ENCODE measurements around the gene SDK1.

The SDK1 gene

DNA sequence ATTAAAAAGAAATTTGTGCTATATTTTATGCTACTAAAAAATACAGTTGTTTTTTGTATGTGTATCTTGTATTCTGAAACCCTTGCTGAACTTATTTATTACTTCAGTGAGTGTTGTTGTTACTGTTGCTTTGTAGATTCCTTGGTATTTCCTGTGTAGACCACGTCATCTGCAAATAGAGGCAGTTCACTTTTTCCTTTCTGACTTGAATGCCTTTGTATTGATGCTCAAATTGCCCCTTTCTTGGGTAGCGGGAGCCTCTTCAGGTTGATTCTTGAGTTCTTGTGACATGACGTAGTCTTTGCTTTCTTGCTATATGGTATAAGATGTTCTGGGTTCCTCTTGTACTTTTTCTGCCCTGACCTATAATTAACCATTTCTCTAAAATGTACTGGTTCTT is 504.1 kb downstream of the SDK1 start:
- Histone ChIP-seq H3K27ac (ENCODE audit: low read depth, low read length) (no peak overlapping the region), H3K36me3 (ENCODE audit: control insufficient read depth in 5 of 5, insufficient read depth in 5 of 5, low read length in 5 of 5) (no peaks in the 10 kb centered on the region), H3K27me3 (ENCODE audit: control insufficient read depth in 5 of 5, insufficient read depth in 4 of 5, low read length in 5 of 5) (no peaks in the 10 kb centered on the region), H3K9ac (ENCODE audit: low read length in 5 of 5) (no peak overlapping the region), H3K4me3 (ENCODE audit: low read depth in 1 of 5, low read length in 5 of 5) (no peak overlapping the region), H3K9me3 (ENCODE audit: control insufficient read depth in 5 of 5, low read length in 5 of 5) (no peaks in the 10 kb centered on the region), H3K4me1 (ENCODE audit: control insufficient read depth in 5 of 5, insufficient read depth in 5 of 5, low read length in 5 of 5) (peaks cover 0 to 8% (median 0%) of the 10 kb centered on the region in 5 donors)

DNA sequence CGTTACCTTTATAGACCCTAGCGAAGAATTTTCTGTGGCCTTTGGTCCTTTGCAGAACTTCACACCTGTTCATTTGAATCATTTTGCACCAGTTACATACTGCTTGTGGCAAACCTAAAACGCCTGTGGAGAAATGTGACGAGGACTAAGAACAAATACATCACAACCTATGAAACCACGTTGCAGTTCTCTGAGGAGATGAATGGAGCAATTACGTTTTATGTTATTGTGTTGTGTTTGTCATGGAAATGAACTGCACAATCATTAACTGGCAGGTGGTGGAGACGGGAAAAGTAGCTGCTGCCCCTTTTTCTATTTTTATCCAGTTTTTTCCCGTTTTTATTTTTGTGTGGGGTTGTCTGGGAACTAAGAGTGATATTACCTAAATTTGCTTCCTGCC is 505.5 kb downstream of the SDK1 start:
- Histone ChIP-seq H3K27ac (ENCODE audit: low read depth, low read length) (no peak overlapping the region), H3K4me3 (ENCODE audit: low read depth in 1 of 5, low read length in 5 of 5) (no peak overlapping the region), H3K9ac (ENCODE audit: low read length in 5 of 5) (no peak overlapping the region), H3K4me1 (ENCODE audit: control insufficient read depth in 5 of 5, insufficient read depth in 5 of 5, low read length in 5 of 5) (peaks cover 0 to 2% (median 0%) of the 10 kb centered on the region in 5 donors), H3K9me3 (ENCODE audit: control insufficient read depth in 5 of 5, low read length in 5 of 5) (no peaks in the 10 kb centered on the region), H3K36me3 (ENCODE audit: control insufficient read depth in 5 of 5, insufficient read depth in 5 of 5, low read length in 5 of 5) (no peaks in the 10 kb centered on the region), H3K27me3 (ENCODE audit: control insufficient read depth in 5 of 5, insufficient read depth in 4 of 5, low read length in 5 of 5) (no peaks in the 10 kb centered on the region)

DNA sequence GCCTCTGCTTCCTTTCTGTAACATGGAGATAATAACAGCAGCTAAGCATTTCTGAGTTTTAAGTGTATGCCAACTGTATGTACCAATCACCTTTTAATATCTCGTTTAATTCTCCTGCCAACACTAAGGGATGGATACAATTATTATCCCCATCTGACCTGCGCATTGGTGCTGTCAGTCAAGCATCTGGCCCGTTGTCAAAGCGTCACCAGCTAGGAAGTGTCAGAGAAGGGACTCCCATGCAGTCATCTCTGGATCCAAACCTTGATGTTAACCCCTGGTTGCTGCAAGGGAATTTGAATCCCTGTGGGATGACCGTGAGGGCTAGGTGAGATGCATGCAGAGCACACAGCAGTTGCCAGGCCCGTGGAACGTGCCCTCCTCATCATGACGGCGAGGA is 506.8 kb downstream of the SDK1 start:
- Histone ChIP-seq H3K27ac (ENCODE audit: low read depth, low read length) (no peak overlapping the region), H3K4me1 (ENCODE audit: control insufficient read depth in 5 of 5, insufficient read depth in 5 of 5, low read length in 5 of 5) (no peaks in the 10 kb centered on the region), H3K9ac (ENCODE audit: low read length in 5 of 5) (no peak overlapping the region), H3K9me3 (ENCODE audit: control insufficient read depth in 5 of 5, low read length in 5 of 5) (no peaks in the 10 kb centered on the region), H3K27me3 (ENCODE audit: control insufficient read depth in 5 of 5, insufficient read depth in 4 of 5, low read length in 5 of 5) (no peaks in the 10 kb centered on the region), H3K4me3 (ENCODE audit: low read depth in 1 of 5, low read length in 5 of 5) (no peak overlapping the region), H3K36me3 (ENCODE audit: control insufficient read depth in 5 of 5, insufficient read depth in 5 of 5, low read length in 5 of 5) (no peaks in the 10 kb centered on the region)

DNA sequence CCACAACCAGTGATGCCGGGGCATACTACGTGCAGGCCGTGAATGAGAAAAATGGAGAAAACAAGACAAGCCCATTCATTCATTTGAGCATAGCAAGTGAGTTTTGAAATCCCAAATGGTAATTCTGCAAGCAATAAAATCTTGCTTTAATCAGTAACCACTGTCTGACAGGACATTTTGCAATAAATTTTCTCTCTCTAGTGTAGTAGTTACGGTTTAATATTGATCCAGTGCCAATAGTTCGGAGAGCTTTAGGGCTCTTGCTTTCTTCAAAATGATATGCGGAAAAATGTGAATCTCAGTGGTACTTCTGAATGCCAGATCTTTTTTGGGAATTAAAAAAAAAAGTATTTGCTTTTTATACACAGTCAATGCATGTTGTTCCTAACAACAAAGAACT is 520.4 kb downstream of the SDK1 start:
- no peaks in the 10 kb centered on the region for H3K36me3 ChIP-seq (ENCODE audit: control insufficient read depth in 5 of 5, insufficient read depth in 5 of 5, low read length in 5 of 5)
- H3K27me3 ChIP-seq (ENCODE audit: control insufficient read depth in 5 of 5, insufficient read depth in 4 of 5, low read length in 5 of 5): no peaks in the 10 kb centered on the region
- no peak overlapping the region for H3K4me3 ChIP-seq (ENCODE audit: low read depth in 1 of 5, low read length in 5 of 5)
- no peak overlapping the region for H3K27ac ChIP-seq (ENCODE audit: low read depth, low read length)
- H3K4me1 ChIP-seq (ENCODE audit: control insufficient read depth in 5 of 5, insufficient read depth in 5 of 5, low read length in 5 of 5): peaks cover 0 to 5% (median 3%) of the 10 kb centered on the region in 5 donors
- no peak overlapping the region for H3K9ac ChIP-seq (ENCODE audit: low read length in 5 of 5)
- H3K9me3 ChIP-seq (ENCODE audit: control insufficient read depth in 5 of 5, low read length in 5 of 5): no peaks in the 10 kb centered on the region

DNA sequence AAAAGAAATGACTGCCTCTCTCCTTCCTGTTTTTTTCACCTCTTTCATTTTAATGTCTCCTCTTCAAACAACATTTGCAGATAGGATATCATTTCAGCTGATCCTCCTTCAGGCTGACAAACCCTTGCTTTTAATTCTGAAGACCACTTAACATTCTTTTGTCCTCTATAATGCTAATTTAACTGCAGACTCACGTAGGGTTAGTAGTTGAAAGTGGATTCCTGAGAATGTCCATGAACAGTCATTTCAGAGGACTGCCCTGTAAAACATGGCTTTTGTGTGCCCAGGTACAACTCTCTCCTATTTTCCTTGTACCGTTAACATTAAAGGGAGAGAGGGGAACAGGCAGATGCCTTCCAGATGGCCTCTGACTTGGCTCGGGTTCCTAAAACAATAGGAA is 524.4 kb downstream of the SDK1 start:
- H3K9me3 ChIP-seq (ENCODE audit: control insufficient read depth in 5 of 5, low read length in 5 of 5): no peaks in the 10 kb centered on the region
- no peak overlapping the region for H3K9ac ChIP-seq (ENCODE audit: low read length in 5 of 5)
- H3K4me3 ChIP-seq (ENCODE audit: low read depth in 1 of 5, low read length in 5 of 5): no peak overlapping the region
- H3K36me3 ChIP-seq (ENCODE audit: control insufficient read depth in 5 of 5, insufficient read depth in 5 of 5, low read length in 5 of 5): no peaks in the 10 kb centered on the region
- no peak overlapping the region for H3K27ac ChIP-seq (ENCODE audit: low read depth, low read length)
- H3K4me1 ChIP-seq (ENCODE audit: control insufficient read depth in 5 of 5, insufficient read depth in 5 of 5, low read length in 5 of 5): peaks cover 0 to 5% (median 3%) of the 10 kb centered on the region in 5 donors
- no peaks in the 10 kb centered on the region for H3K27me3 ChIP-seq (ENCODE audit: control insufficient read depth in 5 of 5, insufficient read depth in 4 of 5, low read length in 5 of 5)

DNA sequence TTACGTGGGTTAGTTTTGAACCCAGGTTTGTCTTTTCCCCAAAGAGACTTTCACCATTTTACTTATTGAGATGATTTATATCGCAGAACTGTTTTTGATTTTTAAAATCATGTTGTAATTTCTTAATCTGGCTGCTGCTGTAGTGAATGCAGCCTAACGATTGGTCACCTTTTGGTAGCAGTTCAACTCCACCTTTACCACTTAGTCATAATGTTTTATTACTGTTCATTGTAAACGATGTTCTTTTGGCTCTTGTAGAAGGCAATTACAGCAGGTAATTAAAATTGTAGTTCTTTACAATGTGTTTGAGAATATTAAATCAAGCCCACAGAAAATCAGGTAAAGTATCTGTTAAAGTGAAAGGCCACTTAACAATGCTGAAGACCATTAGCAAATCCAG is 531.1 kb downstream of the SDK1 start:
- Histone ChIP-seq H3K9ac (ENCODE audit: low read length in 5 of 5) (no peak overlapping the region), H3K27me3 (ENCODE audit: control insufficient read depth in 5 of 5, insufficient read depth in 4 of 5, low read length in 5 of 5) (peaks cover 0 to 3% (median 0%) of the 10 kb centered on the region in 5 donors), H3K36me3 (ENCODE audit: control insufficient read depth in 5 of 5, insufficient read depth in 5 of 5, low read length in 5 of 5) (no peaks in the 10 kb centered on the region), H3K27ac (ENCODE audit: low read depth, low read length) (no peak overlapping the region), H3K4me1 (ENCODE audit: control insufficient read depth in 5 of 5, insufficient read depth in 5 of 5, low read length in 5 of 5) (no peaks in the 10 kb centered on the region), H3K9me3 (ENCODE audit: control insufficient read depth in 5 of 5, low read length in 5 of 5) (no peaks in the 10 kb centered on the region), H3K4me3 (ENCODE audit: low read depth in 1 of 5, low read length in 5 of 5) (no peak overlapping the region)

DNA sequence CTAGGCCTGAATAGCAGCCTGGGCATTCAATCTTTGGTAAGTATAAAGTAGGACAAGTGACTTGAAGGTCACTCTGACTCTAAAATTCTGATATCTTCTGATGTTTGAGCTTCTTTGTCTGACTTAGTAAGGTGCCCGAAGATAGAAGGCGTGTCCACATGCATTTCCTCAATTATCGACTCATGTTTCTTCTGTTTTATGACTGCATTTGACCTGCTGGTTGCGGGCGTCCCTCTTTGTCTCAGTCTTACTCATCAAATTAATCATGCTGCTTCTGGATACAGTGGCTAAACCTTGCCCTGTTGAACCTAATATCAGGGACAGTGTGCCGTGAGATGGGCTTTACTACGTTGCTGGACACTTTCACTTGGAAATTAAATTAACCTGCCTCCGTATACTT is 534.1 kb downstream of the SDK1 start:
- no peak overlapping the region for H3K9ac ChIP-seq (ENCODE audit: low read length in 5 of 5)
- H3K27me3 ChIP-seq (ENCODE audit: control insufficient read depth in 5 of 5, insufficient read depth in 4 of 5, low read length in 5 of 5): peaks cover 0 to 3% (median 0%) of the 10 kb centered on the region in 5 donors
- H3K36me3 ChIP-seq (ENCODE audit: control insufficient read depth in 5 of 5, insufficient read depth in 5 of 5, low read length in 5 of 5): no peaks in the 10 kb centered on the region
- no peak overlapping the region for H3K27ac ChIP-seq (ENCODE audit: low read depth, low read length)
- H3K4me1 ChIP-seq (ENCODE audit: control insufficient read depth in 5 of 5, insufficient read depth in 5 of 5, low read length in 5 of 5): no peaks in the 10 kb centered on the region
- H3K4me3 ChIP-seq (ENCODE audit: low read depth in 1 of 5, low read length in 5 of 5): no peak overlapping the region
- H3K9me3 ChIP-seq (ENCODE audit: control insufficient read depth in 5 of 5, low read length in 5 of 5): no peaks in the 10 kb centered on the region

DNA sequence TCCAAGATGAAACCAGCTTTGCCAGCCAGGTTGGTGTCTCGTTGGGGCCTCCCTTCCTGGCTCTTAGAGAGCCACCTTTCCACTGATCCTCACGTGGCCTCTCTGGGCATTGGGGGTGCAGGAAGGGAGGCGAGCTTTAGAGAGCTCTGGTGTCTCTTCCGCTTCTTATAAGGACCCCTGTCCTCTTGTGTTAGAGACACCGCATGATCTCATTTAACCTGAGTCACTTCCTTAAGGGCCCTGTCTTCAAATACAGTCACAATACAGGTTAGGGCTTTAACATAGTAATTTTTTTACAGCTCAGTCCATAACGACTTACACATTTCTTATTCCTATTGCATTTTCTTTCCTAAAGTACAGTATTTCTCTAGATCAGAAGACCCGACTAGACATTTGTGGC is 535.8 kb downstream of the SDK1 start:
- H3K4me1 ChIP-seq (ENCODE audit: control insufficient read depth in 5 of 5, insufficient read depth in 5 of 5, low read length in 5 of 5): no peaks in the 10 kb centered on the region
- H3K9me3 ChIP-seq (ENCODE audit: control insufficient read depth in 5 of 5, low read length in 5 of 5): no peaks in the 10 kb centered on the region
- H3K27me3 ChIP-seq (ENCODE audit: control insufficient read depth in 5 of 5, insufficient read depth in 4 of 5, low read length in 5 of 5): peaks cover 0 to 3% (median 0%) of the 10 kb centered on the region in 5 donors
- no peak overlapping the region for H3K4me3 ChIP-seq (ENCODE audit: low read depth in 1 of 5, low read length in 5 of 5)
- H3K36me3 ChIP-seq (ENCODE audit: control insufficient read depth in 5 of 5, insufficient read depth in 5 of 5, low read length in 5 of 5): no peaks in the 10 kb centered on the region
- H3K9ac ChIP-seq (ENCODE audit: low read length in 5 of 5): no peak overlapping the region
- H3K27ac ChIP-seq (ENCODE audit: low read depth, low read length): no peak overlapping the region

DNA sequence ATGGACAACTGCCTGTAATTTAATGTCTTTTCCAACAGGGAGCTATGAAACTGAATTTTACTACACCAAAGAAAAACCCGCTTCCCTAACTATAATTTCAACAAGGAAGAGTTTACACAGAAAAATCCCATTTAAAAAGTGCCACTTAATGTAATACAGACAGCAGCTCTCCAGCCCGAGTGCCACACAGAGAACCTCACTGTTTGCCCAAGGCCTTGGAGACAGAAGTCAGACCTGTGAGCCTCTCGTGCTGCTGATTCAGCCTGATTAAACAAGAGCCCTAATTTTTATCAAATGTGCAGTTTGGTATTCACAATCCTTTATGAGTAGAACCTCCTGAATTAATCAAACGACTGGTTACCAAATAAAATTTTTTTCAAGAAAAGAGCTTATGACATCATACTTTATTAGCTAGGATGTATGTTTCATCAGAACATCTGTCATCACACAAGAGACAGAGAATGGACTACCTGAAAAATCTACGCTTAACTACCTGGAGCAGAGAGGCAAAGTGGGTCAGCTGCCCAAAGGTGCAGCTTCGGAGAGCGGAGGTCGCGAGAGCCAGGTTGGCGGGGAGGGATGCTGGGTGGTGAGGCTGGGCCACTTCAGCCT is 543.6 kb downstream of the SDK1 start:
- H3K27ac ChIP-seq (ENCODE audit: low read depth, low read length): no peak overlapping the region
- H3K36me3 ChIP-seq (ENCODE audit: control insufficient read depth in 5 of 5, insufficient read depth in 5 of 5, low read length in 5 of 5): no peaks in the 10 kb centered on the region
- H3K9me3 ChIP-seq (ENCODE audit: control insufficient read depth in 5 of 5, low read length in 5 of 5): no peaks in the 10 kb centered on the region
- H3K4me3 ChIP-seq (ENCODE audit: low read depth in 1 of 5, low read length in 5 of 5): no peak overlapping the region
- H3K27me3 ChIP-seq (ENCODE audit: control insufficient read depth in 5 of 5, insufficient read depth in 4 of 5, low read length in 5 of 5): no peaks in the 10 kb centered on the region
- no peak overlapping the region for H3K9ac ChIP-seq (ENCODE audit: low read length in 5 of 5)
- H3K4me1 ChIP-seq (ENCODE audit: control insufficient read depth in 5 of 5, insufficient read depth in 5 of 5, low read length in 5 of 5): peaks cover 0 to 22% (median 5%) of the 10 kb centered on the region in 5 donors

DNA sequence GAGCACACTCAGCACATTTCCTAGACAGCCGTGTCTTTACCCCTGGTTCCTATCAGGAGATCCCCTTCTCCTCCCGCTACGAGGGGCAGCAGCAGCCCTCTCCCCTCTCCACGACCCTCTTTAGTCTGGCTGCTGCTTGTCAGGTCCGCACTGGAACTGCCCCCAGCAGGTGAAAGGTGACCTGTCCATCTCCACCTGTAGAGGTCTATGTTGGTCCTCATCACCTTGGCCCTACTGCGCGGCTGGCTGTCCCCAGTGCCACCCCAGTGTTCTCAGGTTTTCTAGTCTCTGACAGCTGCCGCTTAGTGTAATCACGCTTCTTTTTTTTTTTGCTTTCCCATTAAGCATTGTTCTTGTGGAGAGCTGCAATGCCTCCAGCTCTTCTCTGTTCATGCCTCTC is 545.7 kb downstream of the SDK1 start:
- no peaks in the 10 kb centered on the region for H3K27me3 ChIP-seq (ENCODE audit: control insufficient read depth in 5 of 5, insufficient read depth in 4 of 5, low read length in 5 of 5)
- H3K36me3 ChIP-seq (ENCODE audit: control insufficient read depth in 5 of 5, insufficient read depth in 5 of 5, low read length in 5 of 5): no peaks in the 10 kb centered on the region
- H3K4me3 ChIP-seq (ENCODE audit: low read depth in 1 of 5, low read length in 5 of 5): no peak overlapping the region
- no peaks in the 10 kb centered on the region for H3K9me3 ChIP-seq (ENCODE audit: control insufficient read depth in 5 of 5, low read length in 5 of 5)
- peaks cover 0 to 22% (median 5%) of the 10 kb centered on the region in 5 donors for H3K4me1 ChIP-seq (ENCODE audit: control insufficient read depth in 5 of 5, insufficient read depth in 5 of 5, low read length in 5 of 5)
- H3K27ac ChIP-seq (ENCODE audit: low read depth, low read length): no peak overlapping the region
- no peak overlapping the region for H3K9ac ChIP-seq (ENCODE audit: low read length in 5 of 5)

DNA sequence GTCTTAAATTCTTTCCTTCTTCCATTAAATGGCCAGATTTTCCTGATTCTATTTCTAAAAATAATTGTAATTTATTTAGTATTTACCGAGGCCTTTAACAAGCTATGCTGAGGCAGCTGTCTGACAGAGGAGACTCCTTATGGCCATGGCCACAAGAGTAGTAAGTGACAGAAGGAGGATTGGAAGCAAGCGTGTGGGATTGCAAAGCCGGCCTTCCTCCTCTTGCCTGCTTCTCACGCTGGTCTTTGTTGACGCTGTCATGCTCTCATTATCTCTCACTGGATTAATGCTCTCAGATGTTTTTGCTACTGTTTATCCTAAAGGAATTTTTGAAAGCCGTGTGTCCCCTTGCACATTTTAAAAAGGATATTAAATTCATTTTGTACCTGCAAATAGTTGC is 546.3 kb downstream of the SDK1 start:
- Histone ChIP-seq H3K9me3 (ENCODE audit: control insufficient read depth in 5 of 5, low read length in 5 of 5) (no peaks in the 10 kb centered on the region), H3K4me3 (ENCODE audit: low read depth in 1 of 5, low read length in 5 of 5) (no peak overlapping the region), H3K27me3 (ENCODE audit: control insufficient read depth in 5 of 5, insufficient read depth in 4 of 5, low read length in 5 of 5) (no peaks in the 10 kb centered on the region), H3K27ac (ENCODE audit: low read depth, low read length) (no peak overlapping the region), H3K9ac (ENCODE audit: low read length in 5 of 5) (no peak overlapping the region), H3K4me1 (ENCODE audit: control insufficient read depth in 5 of 5, insufficient read depth in 5 of 5, low read length in 5 of 5) (peaks cover 0 to 20% (median 5%) of the 10 kb centered on the region in 5 donors), H3K36me3 (ENCODE audit: control insufficient read depth in 5 of 5, insufficient read depth in 5 of 5, low read length in 5 of 5) (no peaks in the 10 kb centered on the region)

Data from subcutaneous abdominal adipose tissue (tissue), 5 donors.